ENCODE measurements around the gene RHBDL3.
A peak's percentile ranks its signal among the peaks of the same experiment; 100 is the strongest.

DNA sequence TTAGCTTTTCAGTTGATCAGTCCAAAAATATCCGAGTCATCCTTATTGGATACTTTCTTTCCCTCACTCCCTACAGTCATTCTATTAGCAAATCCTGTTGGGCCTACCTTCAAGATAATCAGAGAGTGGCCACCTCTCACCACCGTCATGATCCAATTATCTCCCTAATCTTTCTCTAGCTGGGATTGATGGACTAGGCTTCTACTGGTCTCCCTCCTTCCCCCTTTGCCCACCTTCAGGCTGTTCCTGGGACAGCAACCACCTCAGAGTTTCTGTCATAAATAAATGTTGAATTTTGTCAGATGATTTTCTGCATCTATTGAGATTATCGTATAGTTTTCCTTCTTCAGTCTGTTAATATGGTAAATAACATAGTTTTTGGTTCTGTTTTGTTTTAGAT, 16.2 kb upstream of the RHBDL3 start:
- TF ChIP-seq, protein P1, sequence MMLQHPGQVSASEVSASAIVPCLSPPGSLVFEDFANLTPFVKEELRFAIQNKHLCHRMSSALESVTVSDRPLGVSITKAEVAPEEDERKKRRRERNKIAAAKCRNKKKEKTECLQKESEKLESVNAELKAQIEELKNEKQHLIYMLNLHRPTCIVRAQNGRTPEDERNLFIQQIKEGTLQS (IDR thresholded peaks at IDR 0.05; ENCODE audit: insufficient read depth, low read depth, low read length) = no peak
- TF ChIP-seq, protein P2, sequence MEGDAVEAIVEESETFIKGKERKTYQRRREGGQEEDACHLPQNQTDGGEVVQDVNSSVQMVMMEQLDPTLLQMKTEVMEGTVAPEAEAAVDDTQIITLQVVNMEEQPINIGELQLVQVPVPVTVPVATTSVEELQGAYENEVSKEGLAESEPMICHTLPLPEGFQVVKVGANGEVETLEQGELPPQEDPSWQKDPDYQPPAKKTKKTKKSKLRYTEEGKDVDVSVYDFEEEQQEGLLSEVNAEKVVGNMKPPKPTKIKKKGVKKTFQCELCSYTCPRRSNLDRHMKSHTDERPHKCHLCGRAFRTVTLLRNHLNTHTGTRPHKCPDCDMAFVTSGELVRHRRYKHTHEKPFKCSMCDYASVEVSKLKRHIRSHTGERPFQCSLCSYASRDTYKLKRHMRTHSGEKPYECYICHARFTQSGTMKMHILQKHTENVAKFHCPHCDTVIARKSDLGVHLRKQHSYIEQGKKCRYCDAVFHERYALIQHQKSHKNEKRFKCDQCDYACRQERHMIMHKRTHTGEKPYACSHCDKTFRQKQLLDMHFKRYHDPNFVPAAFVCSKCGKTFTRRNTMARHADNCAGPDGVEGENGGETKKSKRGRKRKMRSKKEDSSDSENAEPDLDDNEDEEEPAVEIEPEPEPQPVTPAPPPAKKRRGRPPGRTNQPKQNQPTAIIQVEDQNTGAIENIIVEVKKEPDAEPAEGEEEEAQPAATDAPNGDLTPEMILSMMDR (IDR thresholded peaks at IDR 0.05; ENCODE audit: control extremely low read depth in 1 of 3, insufficient read depth in 1 of 3, low read depth in 1 of 3, low read length in 3 of 3) = peak in 1 of 3 experiments; percentile 7; a peak in 1 of 4 replicates
- TF ChIP-seq POLR2AphosphoS5 (IDR thresholded peaks at IDR 0.05; ENCODE audit: low read depth, low read length) (no peak), SP1 (IDR thresholded peaks at IDR 0.05; ENCODE audit: low read depth, low read length) (no peak), TAF1 (IDR thresholded peaks at IDR 0.05; ENCODE audit: low read depth, low read length) (no peak), KDM4A (IDR thresholded peaks at IDR 0.05; ENCODE audit: low read depth, low read length, severe bottlenecking) (no peak), EZH2 (IDR thresholded peaks at IDR 0.05; ENCODE audit: low read depth, low read length, severe bottlenecking) (no peak), SP4 (IDR thresholded peaks at IDR 0.05; ENCODE audit: low read length) (no peak), RAD21 (IDR thresholded peaks at IDR 0.05 in 1 of 2, conservative IDR thresholded peaks at IDR 0.05 in 1 of 2; ENCODE audit: low read depth in 2 of 2, low read length in 2 of 2) (no peak; a peak in 1 of 4 replicates), KDM5A (IDR thresholded peaks at IDR 0.05; ENCODE audit: low read length) (no peak)
- TF ChIP-seq, protein P3, sequence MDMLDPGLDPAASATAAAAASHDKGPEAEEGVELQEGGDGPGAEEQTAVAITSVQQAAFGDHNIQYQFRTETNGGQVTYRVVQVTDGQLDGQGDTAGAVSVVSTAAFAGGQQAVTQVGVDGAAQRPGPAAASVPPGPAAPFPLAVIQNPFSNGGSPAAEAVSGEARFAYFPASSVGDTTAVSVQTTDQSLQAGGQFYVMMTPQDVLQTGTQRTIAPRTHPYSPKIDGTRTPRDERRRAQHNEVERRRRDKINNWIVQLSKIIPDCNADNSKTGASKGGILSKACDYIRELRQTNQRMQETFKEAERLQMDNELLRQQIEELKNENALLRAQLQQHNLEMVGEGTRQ (IDR thresholded peaks at IDR 0.05; ENCODE audit: low read length) = no peak
- TF ChIP-seq, protein P4, sequence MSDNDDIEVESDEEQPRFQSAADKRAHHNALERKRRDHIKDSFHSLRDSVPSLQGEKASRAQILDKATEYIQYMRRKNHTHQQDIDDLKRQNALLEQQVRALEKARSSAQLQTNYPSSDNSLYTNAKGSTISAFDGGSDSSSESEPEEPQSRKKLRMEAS (IDR thresholded peaks at IDR 0.05) = no peak
